Measurements from ENCODE around the gene EPN2.

The EPN2 gene

GRCh38 chr17:19322129-19322505 is 85.0 kb downstream of the EPN2 start:
- DNase-seq (ENCODE audit: low read depth): no peak
- TF ChIP-seq CTCF (IDR thresholded peaks at IDR 0.05; ENCODE audit: control insufficient read depth, extremely low read depth, insufficient read depth): no peak
- H3K4me3 ChIP-seq (ENCODE audit: low read depth, low read length): no peak overlapping the region

- no peak overlapping the region for H3K4me3 ChIP-seq (ENCODE audit: low read depth, low read length)
- no peak for DNase-seq (ENCODE audit: low read depth)
- no peak for TF ChIP-seq CTCF (IDR thresholded peaks at IDR 0.05; ENCODE audit: control insufficient read depth, extremely low read depth, insufficient read depth)
Measured at GRCh38 chr17:19322861-19323260, 85.7 kb downstream of the EPN2 start.

GRCh38 chr17:19325542-19325941 is 88.4 kb downstream of the EPN2 start:
- no peak for TF ChIP-seq CTCF (IDR thresholded peaks at IDR 0.05; ENCODE audit: control insufficient read depth, extremely low read depth, insufficient read depth)
- no peak for DNase-seq (ENCODE audit: low read depth)
- H3K4me3 ChIP-seq (ENCODE audit: low read depth, low read length): no peak overlapping the region

DNA sequence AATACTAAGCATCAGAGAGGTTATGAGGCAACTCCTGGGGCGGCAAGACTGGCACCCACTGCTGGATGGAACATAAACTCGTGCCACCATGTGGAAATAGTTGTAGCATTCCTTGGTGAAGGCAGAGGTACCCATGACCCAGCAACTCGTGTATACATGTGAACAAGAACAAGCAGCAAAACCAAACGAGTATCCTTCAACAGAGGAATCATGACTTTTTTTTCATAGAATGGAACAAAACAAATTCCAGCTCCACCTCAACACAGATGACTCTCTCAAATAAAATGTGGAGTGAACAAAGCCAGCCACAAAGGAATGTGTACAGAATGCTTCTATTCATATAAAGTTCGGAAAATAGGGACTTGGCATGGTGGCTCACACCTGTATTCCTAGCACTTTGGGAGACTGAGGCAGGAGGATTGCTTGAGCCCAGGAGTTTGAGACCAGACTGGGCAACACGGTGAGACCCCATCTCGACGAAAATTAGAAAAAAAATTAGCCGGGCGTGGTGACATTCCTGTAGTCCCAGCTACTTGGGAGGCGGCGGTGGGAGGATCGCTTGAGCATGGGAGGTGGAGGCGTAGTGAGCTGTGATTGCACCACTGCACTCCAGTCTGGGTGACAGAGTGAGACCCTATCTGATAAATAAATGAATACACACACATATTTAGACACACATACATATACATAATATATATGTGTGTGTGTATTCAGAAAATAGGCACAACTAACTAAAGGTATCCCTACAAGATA is 90.0 kb downstream of the EPN2 start:
- H3K4me3 ChIP-seq (ENCODE audit: low read depth, low read length): no peak overlapping the region
- no peak for DNase-seq (ENCODE audit: low read depth)
- TF ChIP-seq CTCF (IDR thresholded peaks at IDR 0.05; ENCODE audit: control insufficient read depth, extremely low read depth, insufficient read depth): no peak

DNA sequence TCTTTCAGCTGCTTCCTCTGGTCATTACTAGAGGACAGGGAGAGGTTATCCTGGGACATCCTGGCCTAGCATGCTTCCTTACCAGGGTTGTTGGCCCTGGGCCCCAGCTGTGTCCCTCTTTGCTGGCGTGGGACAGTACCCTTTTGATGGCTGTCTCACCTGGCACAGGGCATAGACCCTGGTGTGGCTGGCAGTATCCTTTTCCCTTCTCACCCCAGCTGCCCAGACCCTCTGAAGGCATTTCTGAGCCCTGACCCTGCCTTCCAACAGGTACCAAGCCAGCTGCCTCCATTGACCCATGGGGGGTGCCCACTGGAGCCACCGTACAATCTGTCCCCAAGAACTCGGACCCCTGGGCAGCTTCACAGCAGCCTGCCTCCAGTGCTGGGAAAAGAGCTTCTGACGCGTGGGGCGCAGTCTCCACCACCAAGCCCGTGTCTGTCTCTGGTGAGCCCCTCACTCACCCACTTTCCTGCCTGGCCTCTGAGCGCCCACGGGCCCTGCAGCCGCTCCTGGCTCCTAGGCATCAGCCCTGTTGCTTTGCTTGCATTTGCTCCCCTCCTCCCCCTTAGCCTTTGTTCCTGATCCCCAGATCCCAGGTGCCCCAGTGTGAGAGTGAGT is 91.4 kb downstream of the EPN2 start:
- TF ChIP-seq CTCF (IDR thresholded peaks at IDR 0.05; ENCODE audit: control insufficient read depth, extremely low read depth, insufficient read depth): no peak
- H3K4me3 ChIP-seq (ENCODE audit: low read depth, low read length): no peak overlapping the region
- DNase-seq (ENCODE audit: low read depth): no peak

DNA sequence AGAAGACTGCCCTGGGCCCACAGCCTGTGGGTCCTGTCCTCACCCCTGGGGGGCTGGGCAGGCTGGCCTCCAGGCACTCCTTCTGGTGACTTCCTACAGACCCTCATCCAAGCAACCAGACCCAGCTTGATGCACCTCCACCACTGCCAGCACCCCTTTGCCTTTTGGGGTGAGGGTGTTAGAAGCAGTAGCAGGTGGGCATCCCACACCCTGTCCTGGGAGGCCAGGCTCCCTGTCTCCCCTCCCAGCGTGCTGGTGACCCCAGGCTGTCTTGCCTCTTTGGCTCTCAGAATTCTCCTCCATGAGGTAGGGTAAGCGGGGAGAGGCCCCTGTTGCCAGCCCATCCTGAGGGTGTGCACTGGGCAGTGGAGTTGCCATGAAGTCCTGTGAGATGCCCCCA is 92.0 kb downstream of the EPN2 start:
- no peak for DNase-seq (ENCODE audit: low read depth)
- H3K4me3 ChIP-seq (ENCODE audit: low read depth, low read length): no peak overlapping the region
- TF ChIP-seq CTCF (IDR thresholded peaks at IDR 0.05; ENCODE audit: control insufficient read depth, extremely low read depth, insufficient read depth): no peak

GRCh38 chr17:19329839-19330238 is 92.7 kb downstream of the EPN2 start:
- DNase-seq (ENCODE audit: low read depth): no peak
- TF ChIP-seq CTCF (IDR thresholded peaks at IDR 0.05; ENCODE audit: control insufficient read depth, extremely low read depth, insufficient read depth): no peak
- no peak overlapping the region for H3K4me3 ChIP-seq (ENCODE audit: low read depth, low read length)

Measured in LNCaP clone FGC (cell line).